Esophagus squamous epithelium (tissue), 4 donors: Measurements from ENCODE around the gene KPNA2. TPM values are rescaled to one million over a fixed set of nuclear protein-coding genes. Genes with fewer than 3 reads are reported as not detected.

Source experiments
- total RNA-seq, 4 donors: library from RNA; depleted of rRNA; stranded (reverse); fragments of >200 nt; gene quantifications; one replicate each; pipeline ENCODE4 v1.1.0, GENCODE V29; 2016

The KPNA2 gene
- total RNA-seq, 4 donors from 2014 or later: 35.5 to 97.8 (median 60.3) TPM

Other genes starting within 250 kb of the KPNA2 start
- gene BPTF, start 210.2 kb upstream of the KPNA2 start, total RNA-seq: 10 to 100 TPM; 37.6 to 84.1 (median 53.0) TPM
- 10 to 100 TPM in 1 of 4 donors, 1 to 10 TPM in 3; 6.4 to 10.7 (median 7.2) TPM for gene C17orf58, start 39.3 kb upstream of the KPNA2 start, total RNA-seq
- 10 to 100 TPM; 13.7 to 47.7 (median 35.1) TPM for gene AMZ2, start 212.3 kb downstream of the KPNA2 start, total RNA-seq